Uterus (tissue), 4 donors: ENCODE results near the gene COG4. TPM values are rescaled to one million over a fixed set of nuclear protein-coding genes. Genes with fewer than 3 reads are reported as not detected.
A peak's percentile ranks its signal among the peaks of the same experiment; 100 is the strongest.

Source experiments
- DNase-seq, 2 donors: peaks; one replicate each; pipeline ENCODE4 v3.0.0-alpha.2; 2019 to 2020
- H3K27ac ChIP-seq, 2 donors: fragments of 200-600 bp; sonication (generic); 1 replicate in 1 of 2; 2 replicates in 1 of 2; pipeline ENCODE4 v1.5.1; 2016 to 2018
- H3K27me3 ChIP-seq, 2 donors: fragments of 200-600 bp; sonication (generic); one replicate each; pipeline ENCODE4 v1.5.1; 2018 to 2019; ENCODE audit warnings: control low read depth in 1 of 2
- H3K36me3 ChIP-seq, 2 donors: fragments of 200-600 bp; sonication (generic); one replicate each; pipeline ENCODE4 v1.5.1; 2019; ENCODE audit warnings: control low read depth in 1 of 2
- H3K4me1 ChIP-seq, 2 donors: fragments of 200-600 bp; sonication (generic); one replicate each; pipeline ENCODE4 v1.5.1; 2018 to 2019; ENCODE audit warnings: control low read depth in 1 of 2
- H3K4me3 ChIP-seq, 2 donors: fragments of 200-600 bp; sonication (generic); 1 replicate in 1 of 2; 2 replicates in 1 of 2; pipeline ENCODE4 v1.5.1; 2018 to 2019; ENCODE audit warnings: mild to moderate bottlenecking in 1 of 2
- H3K9me3 ChIP-seq, 2 donors: fragments of 200-600 bp; sonication (generic); one replicate each; pipeline ENCODE4 v1.5.1; 2019; ENCODE audit warnings: control low read depth in 1 of 2
- POLR2A ChIP-seq, 2 donors: fragments of 450-650 bp; IDR thresholded peaks; one replicate each; pipeline ENCODE4 v1.6.1; 2016; ENCODE audit warnings: antibody characterized with exemption in 2 of 2, mild to moderate bottlenecking in 1 of 2, moderate library complexity in 1 of 2
- intact Hi-C: fragments of 100-400 bp; cut with DNase I; formaldehyde crosslinking; loops from one replicate; pipeline ENCODE4 v1.15.1; 2023; ENCODE audit warnings: low total_unique reads
- total RNA-seq, 4 donors: library from RNA; depleted of rRNA in 3 of 4; stranded (reverse); fragments of >200 nt in 3 of 4; gene quantifications; one replicate each; pipeline versions ENCODE4 v1.1.0 to v1.2.4, GENCODE V29; 2014 to 2023
- TF ChIP-seq, protein P1 (sequence below), 4 experiments: fragments of 200-600 bp in 2 of 4; fragments of 450-650 bp in 2 of 4; sonication (generic) in 2 of 4; IDR thresholded peaks; one replicate each; pipeline ENCODE4 v1.5.1; 2016 to 2019; ENCODE audit warnings: antibody characterized with exemption in 4 of 4, mild to moderate bottlenecking in 2 of 4, moderate library complexity in 1 of 4
- donor health status: DM: yes; HTN: yes; CAD: no.

Gene COG4
- total RNA-seq, 4 donors from 2014 or later, result 33.3 to 137 (median 67.1) TPM

DNA sequence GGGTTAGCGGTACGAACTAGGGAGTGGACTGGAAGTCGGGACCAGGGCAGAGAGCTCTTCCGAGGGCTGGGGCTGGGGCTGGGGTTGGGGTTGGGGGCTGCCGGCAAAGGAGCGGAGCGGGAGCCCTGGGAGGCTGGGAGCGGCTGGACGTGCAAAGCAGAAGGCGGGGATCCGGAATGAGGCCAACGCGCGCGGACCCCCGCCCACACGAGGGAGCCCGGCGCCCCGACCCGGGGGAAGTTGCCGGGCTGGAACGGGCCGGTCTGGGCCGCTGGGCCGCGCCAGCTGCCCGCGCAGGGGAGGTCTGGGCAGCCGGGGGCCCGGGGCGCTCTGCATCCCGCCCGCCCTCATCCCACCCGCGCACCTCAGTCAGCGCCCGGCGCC lies 84.8 kb downstream of the COG4 start:
- H3K4me3 ChIP-seq, result peak overlapping the region; percentile 65 to 92
- no peaks in the 10 kb centered on the region for H3K27me3 ChIP-seq
- no peaks in the 10 kb centered on the region for H3K36me3 ChIP-seq
- no peaks in the 10 kb centered on the region for H3K9me3 ChIP-seq
- intact Hi-C loops, result loop anchor here (10.0 kb wide), 1 partner anchor 54 kb away; no protein-coding TSS in a partner anchor
- peaks cover 2 to 11% of the 10 kb centered on the region in 2 donors for H3K4me1 ChIP-seq
- TF ChIP-seq POLR2A (IDR thresholded peaks at IDR 0.05), result no peak
- TF ChIP-seq, protein P1, sequence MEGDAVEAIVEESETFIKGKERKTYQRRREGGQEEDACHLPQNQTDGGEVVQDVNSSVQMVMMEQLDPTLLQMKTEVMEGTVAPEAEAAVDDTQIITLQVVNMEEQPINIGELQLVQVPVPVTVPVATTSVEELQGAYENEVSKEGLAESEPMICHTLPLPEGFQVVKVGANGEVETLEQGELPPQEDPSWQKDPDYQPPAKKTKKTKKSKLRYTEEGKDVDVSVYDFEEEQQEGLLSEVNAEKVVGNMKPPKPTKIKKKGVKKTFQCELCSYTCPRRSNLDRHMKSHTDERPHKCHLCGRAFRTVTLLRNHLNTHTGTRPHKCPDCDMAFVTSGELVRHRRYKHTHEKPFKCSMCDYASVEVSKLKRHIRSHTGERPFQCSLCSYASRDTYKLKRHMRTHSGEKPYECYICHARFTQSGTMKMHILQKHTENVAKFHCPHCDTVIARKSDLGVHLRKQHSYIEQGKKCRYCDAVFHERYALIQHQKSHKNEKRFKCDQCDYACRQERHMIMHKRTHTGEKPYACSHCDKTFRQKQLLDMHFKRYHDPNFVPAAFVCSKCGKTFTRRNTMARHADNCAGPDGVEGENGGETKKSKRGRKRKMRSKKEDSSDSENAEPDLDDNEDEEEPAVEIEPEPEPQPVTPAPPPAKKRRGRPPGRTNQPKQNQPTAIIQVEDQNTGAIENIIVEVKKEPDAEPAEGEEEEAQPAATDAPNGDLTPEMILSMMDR (IDR thresholded peaks at IDR 0.05), result no peak
- peak overlapping the region; percentile 71 to 81 for H3K27ac ChIP-seq
- DNase-seq, result peak; percentile 34 to 60

DNA sequence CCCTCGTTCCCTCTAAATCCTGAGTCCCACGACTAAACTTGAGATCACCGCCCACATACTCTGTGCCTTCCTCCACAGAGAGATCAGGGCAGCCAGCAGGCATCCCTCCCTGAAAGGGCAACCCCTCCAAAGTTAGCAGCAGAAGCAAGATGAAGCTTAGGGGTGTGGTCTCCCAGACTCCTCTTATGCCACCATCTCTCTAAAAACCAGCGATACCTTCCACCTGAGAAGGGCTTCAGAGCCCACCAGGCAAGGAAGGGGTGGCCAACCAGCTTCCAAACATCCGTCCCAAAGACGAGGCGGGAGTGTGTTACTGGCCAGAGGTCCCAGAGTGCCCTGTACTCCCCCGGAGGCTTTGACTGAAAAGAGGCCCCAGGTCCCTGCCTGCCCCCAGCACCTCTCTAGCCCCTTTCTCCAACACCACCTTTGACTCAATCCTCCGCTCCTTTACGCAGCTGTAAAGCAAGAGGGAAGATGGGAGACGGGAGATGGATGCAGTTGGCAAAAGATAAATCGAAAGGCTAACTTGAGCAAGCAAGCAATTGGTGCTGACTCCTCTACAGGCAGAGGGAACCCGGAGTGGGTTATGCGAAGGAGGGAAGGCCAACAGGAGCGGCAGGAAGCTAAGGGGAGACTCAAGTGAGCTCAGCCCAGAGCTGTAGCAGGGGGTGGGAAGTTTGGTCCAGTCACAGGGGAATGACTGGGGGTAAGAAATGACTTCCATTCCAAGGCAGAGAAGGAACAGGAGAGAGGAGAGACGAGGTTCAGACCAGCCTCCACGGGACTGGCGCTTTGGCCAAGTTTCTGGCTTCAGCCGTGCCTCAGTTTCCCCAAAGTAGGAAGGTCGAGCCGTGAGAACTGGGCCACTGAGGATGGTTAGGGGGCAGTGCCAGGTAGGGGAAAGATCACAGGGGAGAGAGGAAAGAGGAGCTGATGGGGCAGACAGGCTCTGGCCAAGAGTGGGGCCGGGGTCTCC lies 85.5 kb downstream of the COG4 start:
- Histone ChIP-seq H3K4me1 (peaks cover 7 to 18% of the 10 kb centered on the region in 2 donors), H3K9me3 (no peaks in the 10 kb centered on the region), H3K27ac (peak overlapping the region; percentile 71 to 81), H3K4me3 (peak overlapping the region; percentile 65 to 92), H3K36me3 (no peaks in the 10 kb centered on the region), H3K27me3 (no peaks in the 10 kb centered on the region)
- TF ChIP-seq, protein P1 (IDR thresholded peaks at IDR 0.05), result no peak
- no peak for TF ChIP-seq POLR2A (IDR thresholded peaks at IDR 0.05)
- DNase-seq, result peak in 1 of 2 donors; percentile 48
- intact Hi-C loops, result loop anchor here (10.0 kb wide), 1 partner anchor 53 kb away; no protein-coding TSS in a partner anchor

DNA sequence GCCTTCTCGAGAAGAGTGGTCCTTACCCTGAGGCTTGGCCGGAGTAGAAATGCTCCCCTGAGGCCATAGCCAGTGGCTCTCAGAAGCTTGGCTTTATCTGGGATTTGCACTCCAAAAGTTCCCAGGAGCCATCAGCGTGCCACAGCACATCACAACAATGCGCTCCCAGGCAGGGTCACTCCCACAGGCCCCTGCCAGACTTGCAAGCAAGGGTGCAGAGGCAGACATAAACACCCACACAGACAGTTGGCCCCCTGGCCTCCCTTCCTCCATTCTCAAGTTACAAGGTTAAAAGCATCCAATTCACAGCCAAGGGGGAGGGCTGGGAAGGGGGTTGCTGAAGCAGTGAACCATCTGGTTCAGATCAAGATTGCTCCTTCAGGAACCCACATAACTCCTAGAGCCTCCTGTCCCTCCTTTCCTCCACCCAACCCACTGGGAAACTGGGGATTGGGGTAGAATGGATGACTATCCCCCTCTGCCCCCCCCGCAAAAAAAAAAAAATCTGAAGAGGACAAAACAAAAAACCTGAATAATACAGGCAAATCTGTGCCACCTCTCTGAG lies 86.3 kb downstream of the COG4 start:
- H3K27ac ChIP-seq, result peak overlapping the region; percentile 71 to 81
- intact Hi-C loops, result loop anchor here (10.0 kb wide), 1 partner anchor 52 kb away; no protein-coding TSS in a partner anchor
- no peak overlapping the region for H3K4me3 ChIP-seq
- no peaks in the 10 kb centered on the region for H3K36me3 ChIP-seq
- H3K27me3 ChIP-seq, result no peaks in the 10 kb centered on the region
- peaks cover 7 to 26% of the 10 kb centered on the region in 2 donors for H3K4me1 ChIP-seq
- TF ChIP-seq, protein P1 (IDR thresholded peaks at IDR 0.05), result no peak
- no peak for TF ChIP-seq POLR2A (IDR thresholded peaks at IDR 0.05)
- DNase-seq, result peak; percentile 56 to 63
- no peaks in the 10 kb centered on the region for H3K9me3 ChIP-seq

DNA sequence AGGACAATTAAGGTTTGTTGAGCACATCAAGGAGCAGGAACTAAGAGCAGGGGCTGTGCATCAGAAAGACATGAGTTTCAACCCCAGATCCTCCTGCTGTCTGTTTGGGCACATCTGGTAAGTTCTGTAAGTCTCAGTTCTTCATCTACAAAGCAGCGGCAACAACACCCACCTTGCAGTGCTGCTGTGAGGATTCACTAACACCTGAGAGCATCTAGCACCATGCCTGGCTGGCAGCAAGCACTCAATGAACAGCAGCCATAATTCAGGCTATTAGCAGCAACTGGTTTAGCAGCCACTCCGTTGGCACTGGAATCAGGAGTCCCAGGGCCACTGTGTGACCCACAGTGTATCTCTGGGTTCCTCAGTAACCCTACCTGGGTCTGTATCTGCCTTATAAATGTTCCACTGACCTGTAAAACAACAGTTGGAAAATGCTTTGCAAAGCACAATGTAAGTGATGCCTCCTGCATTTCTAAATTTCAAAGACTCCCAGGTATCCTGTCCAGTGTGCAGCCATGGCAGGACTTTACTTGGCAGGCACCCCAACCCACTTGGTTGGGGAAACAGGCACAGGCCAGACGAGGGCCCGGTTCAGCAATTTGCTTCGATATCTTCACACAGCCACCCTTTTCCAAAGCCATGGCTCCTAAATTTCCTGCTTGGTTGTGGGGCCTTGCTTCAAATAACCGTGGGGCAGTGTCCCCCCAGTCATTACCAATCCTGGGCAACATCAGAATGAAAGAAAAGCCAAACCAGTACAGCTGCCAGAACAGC lies 88.7 kb downstream of the COG4 start:
- TF ChIP-seq, protein P1 (IDR thresholded peaks at IDR 0.05), result no peak
- no peak for TF ChIP-seq POLR2A (IDR thresholded peaks at IDR 0.05)
- Histone ChIP-seq H3K36me3 (no peaks in the 10 kb centered on the region), H3K9me3 (no peaks in the 10 kb centered on the region), H3K4me1 (peaks cover 7 to 36% of the 10 kb centered on the region in 2 donors), H3K27ac (peak overlapping the region in 1 of 2 donors; percentile 77), H3K27me3 (no peaks in the 10 kb centered on the region), H3K4me3 (no peak overlapping the region)
- no peak for DNase-seq
- intact Hi-C loops, result loop anchor here (10.0 kb wide), 1 partner anchor 50 kb away; no protein-coding TSS in a partner anchor
